Osteoblast (primary cell): ENCODE data around the gene FBRSL1. TPM values are rescaled to one million over a fixed set of nuclear protein-coding genes. Genes with fewer than 3 reads are reported as not detected.

Experiments used
- DNase-seq: peaks from one replicate; pipeline ENCODE4 v3.0.0; 2011; ENCODE audit warnings: low spot score, mixed read lengths; ENCODE audit not compliant: insufficient read length; ENCODE audit errors: missing footprints
- H2AFZ ChIP-seq: 2 replicates; pipeline ENCODE4 v1.6.0; 2011; ENCODE audit warnings: mild to moderate bottlenecking, low read length
- H3K27ac ChIP-seq: 2 replicates; pipeline ENCODE4 v1.5.1; 2011; ENCODE audit warnings: mild to moderate bottlenecking, low read depth, low read length, moderate library complexity
- H3K27me3 ChIP-seq: 2 replicates; pipeline ENCODE4 v1.6.0; 2012; ENCODE audit warnings: mild to moderate bottlenecking, control low read depth, inconsistent platforms, low read length, moderate library complexity; ENCODE audit not compliant: insufficient read depth
- H3K36me3 ChIP-seq: 2 replicates; pipeline ENCODE4 v1.5.1; 2011; ENCODE audit warnings: mild to moderate bottlenecking, low read length, control low read depth, moderate library complexity; ENCODE audit not compliant: insufficient read depth
- H3K4me1 ChIP-seq: 2 replicates; pipeline ENCODE4 v1.5.1; 2011; ENCODE audit warnings: mild to moderate bottlenecking, low read length, control low read depth, moderate library complexity; ENCODE audit not compliant: insufficient read depth
- H3K4me2 ChIP-seq: 2 replicates; pipeline ENCODE4 v1.6.0; 2011; ENCODE audit warnings: mild to moderate bottlenecking, low read length; ENCODE audit not compliant: insufficient read depth
- H3K4me3 ChIP-seq: fragments of 200-600 bp; sonication (generic); 3 replicates; pipeline ENCODE4 v1.5.1; 2012; ENCODE audit warnings: mild to moderate bottlenecking, low read length, inconsistent platforms; ENCODE audit not compliant: insufficient read depth
- H3K79me2 ChIP-seq: 2 replicates; pipeline ENCODE4 v1.6.0; 2012; ENCODE audit warnings: mild to moderate bottlenecking, low read length, control low read depth, inconsistent platforms; ENCODE audit not compliant: insufficient read depth
- H3K9me3 ChIP-seq: 2 replicates; pipeline ENCODE4 v1.5.1; 2011; ENCODE audit warnings: low read depth, low read length, control low read depth
- H4K20me1 ChIP-seq: 2 replicates; pipeline ENCODE4 v1.6.0; 2012; ENCODE audit warnings: mild to moderate bottlenecking, low read length, control low read depth; ENCODE audit not compliant: insufficient read depth
- total RNA-seq: library from RNA; depleted of rRNA; stranded (reverse); fragments of >200 nt; gene quantifications from 2 replicates; pipeline ENCODE4 v1.2.3, GENCODE V29; 2012
- TF ChIP-seq, protein P1 (sequence below): IDR thresholded peaks from 2 replicates; pipeline ENCODE4 v1.5.1; 2011; ENCODE audit warnings: mild to moderate bottlenecking, low read depth, low read length, moderate library complexity; ENCODE audit errors: extremely low read depth

The FBRSL1 gene
- total RNA-seq, 1 donor, result 12.3 TPM

- Histone ChIP-seq H3K4me2 (no peak overlapping the region), H2AFZ (no peak overlapping the region), H3K27me3 (no peaks in the 10 kb centered on the region), H4K20me1 (peaks cover 72% of the 10 kb centered on the region), H3K36me3 (no peaks in the 10 kb centered on the region), H3K9me3 (no peaks in the 10 kb centered on the region), H3K4me3 (no peak overlapping the region), H3K27ac (no peak overlapping the region), H3K4me1 (peaks cover 13% of the 10 kb centered on the region), H3K79me2 (peaks cover 70% of the 10 kb centered on the region)
- TF ChIP-seq, protein P1, sequence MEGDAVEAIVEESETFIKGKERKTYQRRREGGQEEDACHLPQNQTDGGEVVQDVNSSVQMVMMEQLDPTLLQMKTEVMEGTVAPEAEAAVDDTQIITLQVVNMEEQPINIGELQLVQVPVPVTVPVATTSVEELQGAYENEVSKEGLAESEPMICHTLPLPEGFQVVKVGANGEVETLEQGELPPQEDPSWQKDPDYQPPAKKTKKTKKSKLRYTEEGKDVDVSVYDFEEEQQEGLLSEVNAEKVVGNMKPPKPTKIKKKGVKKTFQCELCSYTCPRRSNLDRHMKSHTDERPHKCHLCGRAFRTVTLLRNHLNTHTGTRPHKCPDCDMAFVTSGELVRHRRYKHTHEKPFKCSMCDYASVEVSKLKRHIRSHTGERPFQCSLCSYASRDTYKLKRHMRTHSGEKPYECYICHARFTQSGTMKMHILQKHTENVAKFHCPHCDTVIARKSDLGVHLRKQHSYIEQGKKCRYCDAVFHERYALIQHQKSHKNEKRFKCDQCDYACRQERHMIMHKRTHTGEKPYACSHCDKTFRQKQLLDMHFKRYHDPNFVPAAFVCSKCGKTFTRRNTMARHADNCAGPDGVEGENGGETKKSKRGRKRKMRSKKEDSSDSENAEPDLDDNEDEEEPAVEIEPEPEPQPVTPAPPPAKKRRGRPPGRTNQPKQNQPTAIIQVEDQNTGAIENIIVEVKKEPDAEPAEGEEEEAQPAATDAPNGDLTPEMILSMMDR, result no peak
- DNase-seq, result no peak
Measured at GRCh38 chr12:132505105-132505851, 15.3 kb downstream of the FBRSL1 start.

DNA sequence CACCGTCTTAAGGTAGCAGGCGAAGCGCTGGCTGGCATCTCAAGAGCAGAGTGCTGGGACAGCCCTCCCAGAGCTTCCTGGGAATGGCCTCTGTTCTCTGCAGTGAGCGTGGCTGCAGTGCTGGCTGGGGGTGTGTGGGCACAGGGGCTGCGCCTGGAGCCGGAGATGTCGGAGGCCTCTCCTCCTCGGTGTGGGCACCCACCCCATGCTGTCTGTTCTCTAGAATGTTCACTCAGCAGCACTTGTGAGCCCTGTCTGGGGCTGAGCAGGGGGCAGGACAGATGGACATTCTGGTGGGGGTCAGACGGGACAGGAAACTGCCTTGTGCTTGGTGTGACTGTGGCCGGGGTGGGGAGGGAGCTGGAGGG lies 15.9 kb downstream of the FBRSL1 start:
- Histone ChIP-seq H3K4me1 (peaks cover 13% of the 10 kb centered on the region), H4K20me1 (peaks cover 68% of the 10 kb centered on the region), H3K27me3 (no peaks in the 10 kb centered on the region), H3K36me3 (no peaks in the 10 kb centered on the region), H2AFZ (no peak overlapping the region), H3K27ac (no peak overlapping the region), H3K4me3 (no peak overlapping the region), H3K9me3 (no peaks in the 10 kb centered on the region), H3K4me2 (no peak overlapping the region), H3K79me2 (peaks cover 65% of the 10 kb centered on the region)
- TF ChIP-seq, protein P1, result no peak
- DNase-seq, result no peak

- Histone ChIP-seq H3K9me3 (no peaks in the 10 kb centered on the region), H4K20me1 (peaks cover 61% of the 10 kb centered on the region), H3K27ac (no peak overlapping the region), H2AFZ (no peak overlapping the region), H3K4me3 (peak overlapping the region; percentile 29), H3K79me2 (peaks cover 57% of the 10 kb centered on the region), H3K4me1 (peaks cover 13% of the 10 kb centered on the region), H3K27me3 (no peaks in the 10 kb centered on the region), H3K4me2 (peak overlapping the region; percentile 72), H3K36me3 (no peaks in the 10 kb centered on the region)
- TF ChIP-seq, protein P1, result no peak
- peak; percentile 100 for DNase-seq
Measured at GRCh38 chr12:132506328-132507160, 16.6 kb downstream of the FBRSL1 start.

DNA sequence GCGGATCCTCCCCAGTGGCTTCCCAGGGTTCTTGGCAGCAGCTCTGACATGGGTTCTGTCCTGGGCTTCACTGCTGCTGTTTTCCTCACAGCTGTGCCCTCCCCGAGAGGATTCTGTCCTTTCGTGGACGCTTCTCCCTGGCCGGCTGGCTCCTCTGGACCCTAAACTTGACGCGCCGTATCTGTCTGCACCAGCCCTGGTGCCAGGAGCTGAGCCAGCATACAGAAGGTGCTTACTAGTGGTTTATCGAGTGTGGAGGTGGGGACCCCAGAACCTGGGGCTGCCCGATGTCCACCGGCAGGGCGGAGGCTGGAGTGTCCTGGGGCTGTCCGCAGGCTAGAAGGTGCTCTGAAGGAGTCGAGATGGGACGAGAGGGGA lies 17.2 kb downstream of the FBRSL1 start:
- Histone ChIP-seq H3K27ac (no peak overlapping the region), H3K4me2 (peak overlapping the region; percentile 72), H2AFZ (no peak overlapping the region), H3K4me3 (peak overlapping the region; percentile 29), H3K27me3 (no peaks in the 10 kb centered on the region), H3K79me2 (peaks cover 51% of the 10 kb centered on the region), H3K36me3 (no peaks in the 10 kb centered on the region), H4K20me1 (peaks cover 55% of the 10 kb centered on the region), H3K9me3 (no peaks in the 10 kb centered on the region), H3K4me1 (peaks cover 13% of the 10 kb centered on the region)
- TF ChIP-seq, protein P1, result no peak
- peak; percentile 93 for DNase-seq
